KG1 (cell line): ENCODE results near the gene PRKCG.
"Not testable (repeated sequence)": the region's sequence is repeated elsewhere in the genome, so short reads cannot be mapped to it uniquely, and the experiment has no call there.

ENCODE experiments used
- DNase-seq: peaks from one replicate; lab custom pipeline; 2025; lab: John Stamatoyannopoulos, UW

The PRKCG gene

GRCh38 chr19:53881482-53882390 is at the start of gene PRKCG:
TSS of gene PRKCG (plus strand) at chr19:53882197. CDS start at chr19:53882495, 298 bp downstream.
- DNase-seq: no peak

DNA sequence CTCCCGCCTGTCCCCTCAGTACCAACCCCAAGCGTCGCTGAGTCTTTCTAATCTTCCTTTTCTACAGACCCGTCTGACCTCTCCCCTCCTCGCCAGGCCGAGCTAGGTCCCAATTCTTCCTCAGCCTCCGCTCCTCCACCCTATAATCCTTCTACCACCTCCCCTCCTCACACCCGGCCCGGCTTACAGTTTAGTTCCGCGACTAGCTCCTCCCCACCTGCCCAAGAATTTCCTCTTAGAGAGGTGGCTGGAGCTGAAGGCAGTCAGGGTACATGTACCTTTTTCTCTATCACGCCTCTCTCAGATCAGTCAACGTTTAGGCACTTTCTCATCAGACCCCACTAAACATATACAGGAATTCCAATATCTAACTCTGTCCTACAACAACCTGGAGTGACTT is 49.1 kb upstream of the PRKCG start:
- not testable (repeated sequence) for DNase-seq

DNA sequence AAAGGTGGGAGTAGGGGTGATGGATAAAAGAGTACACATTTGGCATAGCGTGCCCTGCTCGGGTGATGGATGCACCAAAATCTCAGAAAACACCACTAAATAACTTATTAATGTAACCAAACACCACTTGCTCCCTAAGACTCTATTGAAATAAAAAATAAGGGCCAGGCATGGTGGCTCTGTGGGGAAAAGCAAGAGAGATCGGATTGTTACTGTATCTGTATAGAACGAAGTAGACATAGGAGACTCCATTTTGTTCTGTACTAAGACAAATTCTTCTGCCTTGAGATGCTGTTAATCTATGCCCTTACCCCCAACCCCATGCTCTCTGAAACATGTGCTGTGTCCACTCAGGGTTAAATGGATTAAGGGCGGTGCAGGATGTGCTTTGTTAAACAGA is 43.6 kb upstream of the PRKCG start:
- DNase-seq: not testable (repeated sequence)

DNA sequence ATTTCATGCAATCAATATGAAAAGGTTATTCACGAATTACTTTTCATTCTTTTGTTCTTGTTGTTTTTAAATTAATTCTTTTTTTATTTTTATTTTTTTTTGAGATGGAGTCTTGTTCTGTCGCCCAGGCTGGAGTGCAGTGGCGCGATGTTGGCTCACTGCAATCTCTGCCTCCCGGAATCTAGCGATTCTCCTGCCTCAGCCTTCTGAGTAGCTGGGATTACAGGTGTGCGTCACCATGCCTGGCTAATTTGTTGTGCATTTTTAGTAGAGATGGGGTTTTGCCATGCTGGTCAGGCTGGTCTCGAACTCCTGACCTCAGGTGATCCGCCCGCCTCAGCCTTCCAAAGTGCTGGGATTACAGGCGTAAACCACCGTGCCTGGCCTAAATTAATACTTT is 41.8 kb upstream of the PRKCG start:
- not testable (repeated sequence) for DNase-seq

- DNase-seq: not testable (repeated sequence)
These were observed 41.1 kb upstream of the PRKCG start for GRCh38 chr19:53840914-53841313.

DNA sequence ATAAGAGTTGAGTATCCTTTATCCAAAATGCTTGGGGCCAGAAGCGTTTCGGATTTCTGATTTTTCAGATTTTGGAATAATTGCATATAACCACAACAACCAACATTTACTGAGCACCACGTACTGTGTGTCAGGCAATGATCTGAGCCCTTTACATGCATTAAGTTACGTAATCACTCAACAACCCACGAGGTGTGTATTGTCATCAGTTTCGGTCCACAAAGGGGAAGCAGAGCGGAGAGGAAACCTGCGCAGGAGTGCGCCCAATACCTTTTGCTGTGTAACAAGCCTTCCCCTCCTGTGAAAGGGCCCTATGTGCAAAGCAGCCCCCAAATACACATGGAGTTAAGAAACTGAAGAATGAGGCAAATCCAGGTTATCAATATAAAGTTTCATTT is 37.1 kb upstream of the PRKCG start:
- DNase-seq: no peak

- no peak for DNase-seq
These were observed 34.4 kb upstream of the PRKCG start for GRCh38 chr19:53847555-53847954.

GRCh38 chr19:53849237-53849676 is 32.7 kb upstream of the PRKCG start:
- DNase-seq: no peak

DNA sequence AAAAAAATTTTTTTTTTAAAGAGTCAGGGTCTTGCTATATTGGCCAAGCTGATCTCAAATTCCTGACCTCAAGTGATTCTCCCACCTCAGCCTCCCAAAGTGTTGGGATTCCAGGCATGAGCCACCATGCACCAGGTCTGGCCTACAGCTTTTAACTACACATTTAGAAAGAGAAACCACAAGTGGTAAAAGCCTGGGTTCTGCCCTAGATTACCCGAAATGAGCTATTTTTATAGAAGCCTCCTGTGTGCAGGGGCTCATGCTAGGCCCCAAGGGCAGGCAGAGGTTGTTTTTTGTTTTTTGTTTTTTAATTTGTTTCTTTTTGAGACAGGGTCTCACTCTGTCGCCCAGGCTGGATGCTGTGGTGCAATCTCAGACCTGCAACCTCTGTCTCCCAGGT is 28.3 kb upstream of the PRKCG start:
- no peak for DNase-seq

DNA sequence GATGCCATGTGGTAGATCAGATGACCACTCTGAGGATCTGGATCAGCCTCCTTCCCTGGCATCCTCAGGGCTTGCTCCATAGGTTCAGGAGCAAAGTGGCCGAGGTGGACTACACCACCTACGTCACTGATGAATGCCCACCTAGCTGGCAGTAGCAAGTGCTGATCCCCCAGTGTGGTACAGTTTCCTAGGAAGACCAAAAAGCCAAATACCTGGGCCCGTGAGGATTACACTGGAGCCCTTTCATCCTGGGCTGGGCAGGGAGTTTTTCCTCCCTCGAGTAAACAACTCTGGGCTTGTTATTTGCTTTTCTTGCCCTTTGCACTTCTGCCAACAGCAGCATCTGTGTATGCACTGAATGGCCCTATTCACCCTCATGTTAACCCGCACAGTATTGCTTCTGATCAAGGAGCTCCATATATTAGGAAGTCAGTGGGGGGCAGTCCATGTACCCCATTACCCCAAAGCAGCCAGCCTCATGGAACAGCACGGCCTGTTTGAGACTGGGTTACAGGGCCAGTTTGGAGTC is 17.6 kb upstream of the PRKCG start:
- DNase-seq: no peak

DNA sequence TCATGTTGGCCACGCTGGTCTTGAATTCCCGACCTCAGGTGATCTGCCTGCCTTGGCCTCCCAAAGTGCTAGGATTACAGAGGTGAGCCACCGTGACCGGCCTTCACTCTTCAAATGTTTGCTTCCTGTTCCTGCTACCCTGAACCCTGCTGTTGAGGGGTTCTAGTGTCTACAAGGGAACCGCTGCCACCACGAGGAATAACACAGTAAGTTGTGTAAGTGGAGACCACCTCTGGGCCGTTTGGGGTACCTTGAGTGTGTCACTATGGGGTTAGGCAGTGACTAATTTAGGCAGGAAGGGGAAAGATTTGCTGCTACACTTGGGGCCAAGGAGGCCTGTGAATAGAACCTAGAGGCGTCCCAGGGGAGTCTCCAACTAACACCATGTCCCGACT is 16.5 kb upstream of the PRKCG start:
- DNase-seq: no peak

DNA sequence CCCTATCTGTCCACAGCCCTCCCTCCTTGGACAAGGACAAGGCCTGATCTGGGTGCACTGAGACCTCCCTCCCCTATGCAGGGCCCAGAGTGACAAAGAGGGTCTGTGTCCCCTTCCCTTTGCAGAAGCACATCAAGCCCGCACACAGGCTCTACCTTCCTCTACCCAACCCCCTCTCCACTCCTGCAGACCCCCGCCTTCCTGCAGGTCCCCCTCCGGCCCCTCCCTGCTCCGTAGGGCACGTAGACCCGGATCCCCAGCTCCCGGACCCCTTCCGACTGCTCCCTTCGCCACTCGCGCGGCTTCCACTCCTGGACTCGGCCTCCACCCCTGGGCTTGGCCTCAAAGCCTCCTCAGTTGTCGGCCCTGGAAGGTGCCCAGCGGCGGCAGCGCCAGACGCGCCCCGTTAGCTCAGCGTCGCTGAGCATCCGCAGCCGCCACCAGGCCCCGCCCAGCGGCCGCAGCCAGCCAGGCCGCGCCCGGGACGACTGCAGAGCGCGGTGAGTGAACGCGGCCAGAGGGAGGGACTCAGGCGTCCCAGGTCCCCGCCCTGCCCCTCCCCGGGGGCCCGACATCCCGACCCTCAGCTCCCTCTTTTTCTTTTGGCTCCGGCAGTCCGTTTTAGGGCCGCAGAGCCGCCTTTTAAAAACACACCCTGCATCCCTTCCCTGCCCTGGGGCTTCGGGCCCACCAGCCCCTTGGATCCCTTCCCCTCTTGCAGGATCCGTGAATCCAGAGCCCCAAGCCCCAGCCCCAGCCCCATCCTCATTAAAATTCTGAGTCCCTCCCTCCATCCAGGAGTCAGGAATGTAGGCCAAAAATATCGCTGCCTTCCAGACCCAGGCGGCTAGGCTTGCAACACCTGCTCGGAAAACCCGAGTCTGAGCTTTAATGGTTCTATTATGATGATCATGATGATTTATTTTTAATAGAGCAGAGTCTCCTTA is 15.8 kb upstream of the PRKCG start:
- no peak for DNase-seq

GRCh38 chr19:53866865-53867224 is 15.2 kb upstream of the PRKCG start:
- no peak for DNase-seq

DNA sequence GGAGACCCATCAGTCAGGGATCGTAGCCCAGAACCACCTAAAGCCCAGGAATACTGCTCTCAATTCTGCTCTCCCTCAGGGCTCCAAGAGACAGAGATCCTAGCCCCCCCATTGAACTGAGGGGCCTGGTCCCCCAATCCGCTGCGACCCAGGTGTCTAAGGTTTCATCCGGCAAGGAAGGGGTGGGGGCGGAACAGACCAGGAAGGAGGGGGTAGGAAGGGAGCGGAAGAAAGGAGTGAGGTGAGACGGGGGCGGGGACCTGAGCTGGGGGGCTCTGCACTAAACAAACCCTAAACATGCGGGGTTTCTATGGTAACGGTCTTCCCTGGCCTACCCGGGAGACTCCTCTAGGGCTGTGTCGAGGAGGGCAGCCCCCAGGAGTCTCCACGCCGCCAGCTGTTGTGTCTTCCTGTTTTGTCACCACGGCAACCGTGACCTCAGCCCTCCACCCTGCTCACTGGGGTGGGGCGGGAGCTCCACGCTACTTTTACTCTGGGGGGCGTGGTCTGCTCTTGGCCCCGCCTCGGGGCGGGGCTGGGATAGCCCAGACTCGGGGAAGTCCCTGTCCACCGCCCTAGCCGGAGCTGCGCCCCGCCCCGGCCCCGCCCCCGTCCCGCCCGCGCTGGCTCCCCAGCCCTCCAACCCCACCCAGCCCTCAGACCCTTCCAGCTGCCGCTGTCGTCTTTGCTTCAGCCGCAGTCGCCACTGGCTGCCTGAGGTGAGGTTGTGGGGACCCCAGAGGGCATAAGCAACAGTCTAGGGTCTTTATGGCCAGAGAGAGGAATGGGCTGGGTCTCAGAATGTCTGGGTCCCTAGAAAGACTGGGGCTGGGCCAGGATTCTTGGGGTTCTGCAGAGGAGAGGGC is 14.5 kb upstream of the PRKCG start, which contains the start of gene MYADM:
MYADM (plus strand) TSS at position 659 of the 866 bp plus-strand sequence. CDS start 5,647 bp downstream, outside the sequence.
- peak; percentile 94 for DNase-seq

DNA sequence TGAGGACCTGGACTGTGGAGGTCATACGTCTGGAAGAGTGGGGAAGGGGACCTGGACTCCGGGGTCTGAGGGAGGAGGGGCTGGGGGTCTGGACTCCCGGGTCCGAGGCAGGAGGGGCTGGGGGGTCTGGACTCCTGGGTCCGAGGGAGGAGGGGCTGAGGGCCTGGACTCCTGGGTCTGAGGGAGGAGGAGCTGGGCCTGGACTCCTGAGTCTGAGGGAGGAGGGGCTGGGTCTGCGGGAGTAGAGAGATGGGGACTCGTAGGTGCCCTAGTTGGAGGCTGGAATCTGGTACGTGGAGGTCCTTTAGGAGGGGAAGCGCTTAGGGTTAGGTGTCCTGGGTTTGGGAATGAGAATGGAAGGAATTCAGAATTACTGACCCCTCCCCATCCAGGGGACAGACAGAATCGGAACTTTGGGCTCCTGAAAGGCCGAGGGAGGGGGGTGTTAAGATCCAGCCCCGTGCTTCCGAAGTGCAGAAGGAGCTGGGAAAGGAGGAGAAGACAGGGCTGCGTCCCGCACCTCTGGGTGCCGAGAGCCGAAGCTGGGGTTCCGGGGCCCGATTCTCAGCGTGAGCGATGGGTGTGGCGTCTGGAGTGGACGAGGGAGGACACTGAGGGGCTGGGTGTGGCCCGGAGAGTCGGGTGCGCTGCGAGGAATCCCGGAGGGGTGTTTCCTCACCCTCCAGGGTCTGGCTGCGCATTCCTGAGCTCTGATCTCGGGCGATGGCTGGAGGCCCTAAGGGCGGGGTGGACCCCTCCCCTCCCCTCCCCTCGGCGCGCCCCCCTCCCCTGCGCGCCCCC is 13.7 kb upstream of the PRKCG start:
- DNase-seq: no peak

- DNase-seq: peak; percentile 91
These were observed 12.8 kb upstream of the PRKCG start for GRCh38 chr19:53868892-53869804.

- not testable (repeated sequence) for DNase-seq
These were observed 12.1 kb upstream of the PRKCG start for GRCh38 chr19:53869805-53870484.

GRCh38 chr19:53870485-53870844 is 11.5 kb upstream of the PRKCG start:
- DNase-seq: peak; percentile 69

GRCh38 chr19:53871454-53871853 is 10.5 kb upstream of the PRKCG start:
- peak; percentile 33 for DNase-seq
